WERI-Rb-1 (cell line): ENCODE results near the gene PHLPP1.
A peak's percentile ranks its signal among the peaks of the same experiment; 100 is the strongest.
"Not testable (repeated sequence)": the region's sequence is repeated elsewhere in the genome, so short reads cannot be mapped to it uniquely, and the experiment has no call there.

Experiments
- DNase-seq: peaks from one replicate; pipeline ENCODE4 v3.0.0-alpha.2; 2020
- H3K27ac ChIP-seq: fragments of 250-450 bp; sonication (Bioruptor Pico); 2 replicates; pipeline ENCODE4 v1.5.1; 2020; ENCODE audit warnings: mild to moderate bottlenecking, moderate library complexity
- H3K27me3 ChIP-seq: fragments of 250-450 bp; sonication (Bioruptor Pico); 2 replicates; pipeline ENCODE4 v1.5.1; 2021; ENCODE audit warnings: mild to moderate bottlenecking, low read depth, moderate library complexity; ENCODE audit not compliant: insufficient read depth, severe bottlenecking
- H3K36me3 ChIP-seq: fragments of 250-450 bp; sonication (Bioruptor Pico); 2 replicates; pipeline ENCODE4 v1.5.1; 2020; ENCODE audit warnings: mild to moderate bottlenecking, moderate library complexity
- H3K4me3 ChIP-seq: 2 replicates; pipeline ENCODE4 v1.5.1; 2011; ENCODE audit warnings: low read depth, mild to moderate bottlenecking, control low read depth, low read length
- H3K9me3 ChIP-seq: fragments of 250-450 bp; sonication (Bioruptor Pico); 2 replicates; pipeline ENCODE4 v1.5.1; 2021; ENCODE audit warnings: mild to moderate bottlenecking, moderate library complexity; ENCODE audit not compliant: severe bottlenecking
- CTCF ChIP-seq: IDR thresholded peaks from 2 replicates; pipeline ENCODE4 v1.5.1; 2011; ENCODE audit warnings: low read depth, mild to moderate bottlenecking, control low read depth, inconsistent platforms, low read length

PHLPP1 gene

DNA sequence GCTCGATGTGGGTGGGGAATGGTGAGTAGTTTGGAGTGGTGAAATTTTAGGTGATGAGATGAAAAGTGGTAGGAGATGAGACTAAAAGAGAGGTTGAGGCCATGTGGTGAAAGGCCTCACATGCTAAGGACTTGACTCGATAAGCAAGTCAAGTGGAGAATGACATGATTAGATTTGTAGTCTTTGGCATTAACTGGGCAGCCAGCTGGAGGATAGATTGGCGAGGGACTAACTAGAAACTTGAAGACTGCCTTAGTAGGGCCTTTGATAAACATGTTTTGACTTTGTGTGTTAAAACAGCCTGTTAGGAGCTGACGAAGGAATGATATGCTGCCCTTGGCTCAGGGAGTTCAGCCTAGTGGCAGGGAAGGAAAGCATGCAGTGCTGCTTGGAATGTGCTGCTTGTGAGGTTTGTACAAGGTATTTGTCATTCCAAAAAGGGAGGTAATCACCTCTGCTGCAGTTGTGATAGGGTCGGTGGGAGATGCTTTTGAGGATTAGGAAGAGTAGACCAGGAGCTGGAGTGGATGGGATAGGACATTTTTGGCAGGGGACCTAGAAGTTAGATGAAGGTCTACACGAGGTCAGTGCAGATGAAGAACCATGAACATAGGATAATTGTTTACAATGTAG, 22.0 kb downstream of the PHLPP1 start:
- H3K9me3 ChIP-seq: no peaks in the 10 kb centered on the region
- H3K36me3 ChIP-seq: no peaks in the 10 kb centered on the region
- no peaks in the 10 kb centered on the region for H3K27me3 ChIP-seq
- no peak overlapping the region for H3K4me3 ChIP-seq
- no peak for DNase-seq
- no peak overlapping the region for H3K27ac ChIP-seq
- no peak for TF ChIP-seq CTCF

DNA sequence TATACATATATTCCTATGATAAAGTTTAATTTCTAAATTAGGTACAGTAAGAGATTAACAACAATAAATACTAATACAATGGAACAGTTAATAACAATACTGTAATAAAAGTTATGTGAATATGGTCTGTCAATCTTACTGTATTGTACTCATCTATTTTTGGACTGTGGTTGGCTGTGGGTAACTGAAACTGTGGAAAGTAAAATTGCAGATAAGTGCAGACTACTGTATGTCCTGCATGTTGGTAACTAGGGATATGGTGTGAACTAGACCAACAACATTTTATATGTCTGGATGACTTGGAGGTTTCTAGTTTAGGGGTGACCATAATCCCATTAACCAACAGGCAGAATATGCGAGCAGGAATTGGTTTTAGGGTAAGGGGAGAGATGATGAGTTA, 23.3 kb downstream of the PHLPP1 start:
- Histone ChIP-seq H3K27me3 (no peaks in the 10 kb centered on the region), H3K9me3 (no peaks in the 10 kb centered on the region), H3K4me3 (no peak overlapping the region), H3K36me3 (no peaks in the 10 kb centered on the region), H3K27ac (no peak overlapping the region)
- no peak for TF ChIP-seq CTCF
- DNase-seq: no peak

GRCh38 chr18:62739911-62740310, 24.6 kb downstream of the PHLPP1 start:
- DNase-seq: no peak
- no peak for TF ChIP-seq CTCF
- H3K36me3 ChIP-seq: no peaks in the 10 kb centered on the region
- H3K9me3 ChIP-seq: no peaks in the 10 kb centered on the region
- no peak overlapping the region for H3K27ac ChIP-seq
- no peak overlapping the region for H3K4me3 ChIP-seq
- no peaks in the 10 kb centered on the region for H3K27me3 ChIP-seq

DNA sequence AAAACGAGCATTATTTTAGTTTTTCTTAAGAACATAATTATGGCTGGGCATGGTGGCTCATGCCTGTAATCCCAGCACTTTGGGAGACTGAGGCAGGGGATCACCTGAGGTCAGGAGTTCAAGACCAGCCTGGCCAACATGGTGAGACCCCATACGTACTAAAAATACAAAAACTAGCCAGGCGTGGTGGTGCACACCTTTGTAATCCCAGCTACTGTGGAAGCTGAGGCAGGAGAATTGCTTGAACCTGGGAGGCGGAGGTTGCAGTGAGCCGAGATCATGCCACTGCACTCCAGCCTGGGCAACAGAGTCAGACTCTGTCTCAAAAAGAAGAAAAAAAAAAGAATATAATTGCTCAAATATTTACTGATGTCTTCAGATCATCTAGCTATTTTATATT, 25.3 kb downstream of the PHLPP1 start:
- not testable (repeated sequence) for H3K27me3 ChIP-seq, DNase-seq, H3K9me3 ChIP-seq, H3K36me3 ChIP-seq, H3K27ac ChIP-seq, H3K4me3 ChIP-seq

GRCh38 chr18:62741118-62741566, 25.8 kb downstream of the PHLPP1 start:
- Histone ChIP-seq H3K27ac (no peak overlapping the region), H3K4me3 (no peak overlapping the region)

DNA sequence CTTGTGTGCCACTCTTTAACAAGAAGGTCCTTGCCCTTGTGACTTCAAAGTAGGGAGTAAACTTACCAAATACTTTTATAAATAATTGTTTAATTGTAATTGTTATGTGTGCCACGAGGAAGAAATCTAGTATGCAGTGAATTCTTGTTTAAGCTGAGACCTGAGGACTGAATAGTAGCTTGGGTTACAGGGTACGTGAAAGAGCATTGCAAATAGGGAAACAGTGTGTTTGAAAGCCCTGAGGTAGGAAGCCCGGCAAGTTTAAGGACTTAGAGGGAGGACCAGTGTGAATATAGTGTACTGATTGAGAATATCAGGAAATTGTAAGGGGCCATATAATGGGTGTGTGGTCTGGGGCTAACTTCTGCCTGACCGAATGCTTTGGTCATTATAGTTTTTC, 26.2 kb downstream of the PHLPP1 start:
- Histone ChIP-seq H3K36me3 (no peaks in the 10 kb centered on the region), H3K27me3 (no peaks in the 10 kb centered on the region), H3K27ac (no peak overlapping the region), H3K4me3 (no peak overlapping the region), H3K9me3 (no peaks in the 10 kb centered on the region)
- DNase-seq: no peak
- no peak for TF ChIP-seq CTCF

More at GRCh38 chr18:62741118-62741566, 25.8 kb downstream of the PHLPP1 start:
- Histone ChIP-seq H3K27me3 (no peaks in the 10 kb centered on the region), H3K36me3 (no peaks in the 10 kb centered on the region), H3K9me3 (no peaks in the 10 kb centered on the region)
- DNase-seq: peak; percentile 41
- TF ChIP-seq CTCF: no peak
